HCT116 (cell line): ENCODE data around the gene TENM4. TPM values are rescaled to one million over a fixed set of nuclear protein-coding genes. Genes with fewer than 3 reads are reported as not detected.

Experiments used
- ATAC-seq: fragments of 200-7000 bp; cut with Tn5 transposase; 2 replicates; pipeline ENCODE4 v1.9.1; 2020; ENCODE audit warnings: mild to moderate bottlenecking, moderate library complexity
- BruUV-seq: library from RNA; stranded (reverse); fragments of 400-500 nt; replicated peaks from 2 replicates; lab custom pipeline; 2021; lab: Mats Ljungman, UMichigan
- CTCF ChIA-PET: fragments of 300-600 bp; sonication (Branson Sonifier 250); formaldehyde crosslinking; loops from one replicate; lab custom pipeline; 2021; ENCODE audit warnings: antibody characterized with exemption; lab: Charles Lee
- POLR2A ChIA-PET: fragments of 300-600, 350-600 bp; sonication (Branson Sonifier 250); formaldehyde crosslinking; loops from one replicate; lab custom pipeline; 2021; ENCODE audit warnings: antibody characterized with exemption; lab: Charles Lee
- RAD21 ChIA-PET, 2 experiments: fragments of 300-600 bp; sonication (Branson Sonifier 250); formaldehyde crosslinking; loops; one replicate each; lab custom pipeline; 2023; ENCODE audit warnings: low total read pairs in 2 of 2; ENCODE audit not compliant: uncharacterized antibody in 2 of 2, unreplicated experiment in 2 of 2, low non-redundant PET in 1 of 2; lab: Charles Lee
- DNase-seq: peaks from one replicate; pipeline ENCODE4 v3.0.0-alpha.2; 2010; ENCODE audit warnings: low read depth, low spot score
- H2AFZ ChIP-seq: fragments of 200-600 bp; shearing (Covaris generic), sonication (generic); 2 replicates; pipeline ENCODE4 v1.6.1; 2017; ENCODE audit warnings: low read depth, mixed run types, mixed read lengths, antibody characterized with exemption, low read length; ENCODE audit not compliant: poor library complexity, severe bottlenecking
- H3K27ac ChIP-seq: 2 replicates; pipeline ENCODE4 v1.5.1; 2012; ENCODE audit warnings: low read depth, low read length
- H3K27me3 ChIP-seq: fragments of 200-600 bp; sonication (generic); 2 replicates; pipeline ENCODE4 v1.6.1; 2016; ENCODE audit warnings: mixed run types, low read length, mixed read lengths; ENCODE audit not compliant: insufficient read depth
- H3K36me3 ChIP-seq, 2 experiments: fragments of 200-500 bp in 1 of 2; fragments of 200-600 bp in 1 of 2; sonication (Bioruptor generic) in 1 of 2; sonication (generic) in 1 of 2; 2 replicates each; pipeline versions ENCODE4 v1.5.1 to v1.6.1; 2014 to 2016; ENCODE audit warnings: low read length in 2 of 2, inconsistent platforms in 1 of 2, mixed read lengths in 1 of 2, mixed run types in 1 of 2; ENCODE audit not compliant: insufficient read depth in 2 of 2, control insufficient read depth in 1 of 2
- H3K4me1 ChIP-seq, 2 experiments: fragments of 200-600 bp in 1 of 2; sonication (generic) in 1 of 2; 2 replicates each; pipeline versions ENCODE4 v1.5.1 to v1.6.1; 2012 to 2017; ENCODE audit warnings: low read length in 2 of 2, inconsistent platforms in 1 of 2, mild to moderate bottlenecking in 1 of 2, mixed read lengths in 1 of 2, mixed run types in 1 of 2, moderate library complexity in 1 of 2; ENCODE audit not compliant: insufficient read depth in 2 of 2, control insufficient read depth in 1 of 2
- H3K4me2 ChIP-seq: fragments of 200-600 bp; sonication (generic); 2 replicates; pipeline ENCODE4 v1.6.1; 2017; ENCODE audit warnings: mixed run types, low read length, mixed read lengths
- H3K4me3 ChIP-seq, 2 experiments: fragments of 200-600 bp in 1 of 2; sonication (generic) in 1 of 2; replicated peaks in 1 of 2; 2 replicates each; pipeline ENCODE4 v1.5.1; 2011 to 2016; ENCODE audit warnings: low read length in 2 of 2, control low read depth in 1 of 2, low read depth in 1 of 2, mild to moderate bottlenecking in 1 of 2, mixed read lengths in 1 of 2, mixed run types in 1 of 2
- H3K79me2 ChIP-seq: fragments of 200-600 bp; sonication (generic); 2 replicates; pipeline ENCODE4 v1.6.1; 2017; ENCODE audit warnings: mild to moderate bottlenecking, mixed run types, low read length, moderate library complexity, mixed read lengths; ENCODE audit not compliant: insufficient read depth
- H3K9ac ChIP-seq: fragments of 200-600 bp; sonication (generic); 2 replicates; pipeline ENCODE4 v1.6.1; 2016; ENCODE audit warnings: low read length, mixed read lengths
- H3K9me2 ChIP-seq: fragments of 200-600 bp; sonication (generic), shearing (Covaris generic); 2 replicates; pipeline ENCODE4 v1.6.1; 2017; ENCODE audit warnings: mixed run types, mild to moderate bottlenecking, moderate library complexity; ENCODE audit not compliant: insufficient read depth
- H3K9me3 ChIP-seq, 2 experiments: fragments of 200-500 bp in 1 of 2; fragments of 200-600 bp in 1 of 2; sonication (Bioruptor generic) in 1 of 2; sonication (generic) in 1 of 2; 2 replicates each; pipeline ENCODE4 v1.6.1; 2014 to 2017; ENCODE audit warnings: low read length in 2 of 2, mixed read lengths in 2 of 2, inconsistent platforms in 1 of 2, low read depth in 1 of 2, mild to moderate bottlenecking in 1 of 2, mixed run types in 1 of 2, moderate library complexity in 1 of 2; ENCODE audit not compliant: control insufficient read depth in 1 of 2, insufficient read depth in 1 of 2
- H4K20me1 ChIP-seq: fragments of 200-600 bp; sonication (generic), shearing (Covaris generic); 2 replicates; pipeline ENCODE4 v1.6.1; 2017; ENCODE audit warnings: mixed run types, mild to moderate bottlenecking, moderate library complexity; ENCODE audit not compliant: insufficient read depth
- ATF3 ChIP-seq: IDR thresholded peaks from 2 replicates; pipeline ENCODE4 v1.6.1; 2012
- ELF1 ChIP-seq: IDR thresholded peaks from 2 replicates; pipeline ENCODE4 v1.6.1; 2012; ENCODE audit warnings: low read depth, borderline replicate concordance
- FOSL1 ChIP-seq: IDR thresholded peaks from 2 replicates; pipeline ENCODE4 v1.6.1; 2012; ENCODE audit warnings: low read depth
- POLR2AphosphoS5 ChIP-seq: IDR thresholded peaks from 2 replicates; pipeline ENCODE4 v1.6.1; 2011; ENCODE audit warnings: mild to moderate bottlenecking, low read depth, low read length, moderate library complexity
- REST ChIP-seq: IDR thresholded peaks from 2 replicates; pipeline ENCODE4 v1.6.1; 2012; ENCODE audit warnings: low read depth
- SIN3A ChIP-seq: IDR thresholded peaks from 2 replicates; pipeline ENCODE4 v1.6.1; 2012; ENCODE audit warnings: low read depth
- TCF7L2 ChIP-seq: IDR thresholded peaks from 2 replicates; pipeline ENCODE4 v1.7.0; 2011; ENCODE audit warnings: borderline replicate concordance, inconsistent platforms; ENCODE audit not compliant: insufficient read depth, insufficient read length; ENCODE audit errors: extremely low read depth
- intact Hi-C: fragments of 100-400 bp; cut with micrococcal nuclease; formaldehyde crosslinking; loops from 2 replicates; pipeline ENCODE4 v1.10.0; 2022
- total RNA-seq: library from RNA; stranded (reverse); gene quantifications from one replicate; pipeline ENCODE4 v1.2.1, GENCODE V29; 2021; ENCODE audit not compliant: unreplicated experiment

The TENM4 gene
- total RNA-seq, 1 experiment from 2014 or later = 0.05 TPM

GRCh38 chr11:79397252-79397651 is 43.6 kb downstream of the TENM4 start:
- intact Hi-C loops = no loop called here
- Histone ChIP-seq H3K9me3 (no peaks in the 10 kb centered on the region), H3K36me3 (no peaks in the 10 kb centered on the region), H3K9ac (no peak overlapping the region), H3K4me2 (no peak overlapping the region), H3K4me1 (no peaks in the 10 kb centered on the region), H2AFZ (no peak overlapping the region), H4K20me1 (no peaks in the 10 kb centered on the region), H3K79me2 (no peaks in the 10 kb centered on the region), H3K27me3 (peaks cover 9% of the 10 kb centered on the region; the same call in 1 of the 2 replicates), H3K27ac (no peak overlapping the region), H3K9me2 (no peaks in the 10 kb centered on the region), H3K4me3 (no peak overlapping the region)
- TF ChIP-seq ELF1 = no peak
- TF ChIP-seq POLR2AphosphoS5 = no peak
- TF ChIP-seq SIN3A = no peak
- no peak for TF ChIP-seq TCF7L2
- TF ChIP-seq ATF3 = no peak
- no peak for TF ChIP-seq FOSL1
- no peak for TF ChIP-seq REST
- RAD21 ChIA-PET = no interaction called here
- ATAC-seq (no peak), DNase-seq (no peak)
- POLR2A ChIA-PET = no interaction called here
- BruUV-seq = no TSS peak
- CTCF ChIA-PET = no interaction called here
